H1 (cell line): ENCODE data around the gene ELL. TPM values are rescaled to one million over a fixed set of nuclear protein-coding genes. Genes with fewer than 3 reads are reported as not detected.

Experiments used
- ASH2L ChIP-seq: fragments of 200-600, 300-600 bp; sonication (generic); IDR thresholded peaks from one replicate; pipeline ENCODE4 v1.7.1; 2017; ENCODE audit warnings: low read length
- EP300 ChIP-seq, 2 experiments: IDR thresholded peaks; 1 replicate in 1 of 2; 2 replicates in 1 of 2; pipeline ENCODE4 v1.6.1; 2011 to 2012; ENCODE audit warnings: low read depth in 2 of 2, low read length in 2 of 2, mild to moderate bottlenecking in 2 of 2, borderline replicate concordance in 1 of 2, inconsistent platforms in 1 of 2, moderate library complexity in 1 of 2
- HDAC2 ChIP-seq, 2 experiments: fragments of 300-600 bp in 1 of 2; sonication (generic) in 1 of 2; IDR thresholded peaks; 2 replicates each; pipeline ENCODE4 v1.6.1; 2011 to 2012; ENCODE audit warnings: low read depth in 2 of 2, low read length in 2 of 2, mild to moderate bottlenecking in 2 of 2, moderate library complexity in 2 of 2, borderline replicate concordance in 1 of 2, inconsistent platforms in 1 of 2
- SRF ChIP-seq: IDR thresholded peaks from 2 replicates; pipeline ENCODE4 v1.6.1; 2011; ENCODE audit warnings: mild to moderate bottlenecking, low read depth, low read length, moderate library complexity
- TAF7 ChIP-seq: optimal IDR thresholded peaks from 2 replicates; pipeline ENCODE3; 2011; ENCODE audit warnings: low read depth, mild to moderate bottlenecking, inconsistent platforms, low read length, moderate library complexity, borderline replicate concordance
- TCF12 ChIP-seq: IDR thresholded peaks from 2 replicates; pipeline ENCODE4 v1.6.1; 2011; ENCODE audit warnings: low read depth, mild to moderate bottlenecking, low read length
- YY1 ChIP-seq: IDR thresholded peaks from 2 replicates; pipeline ENCODE4 v1.6.1; 2011; ENCODE audit warnings: low read depth, mild to moderate bottlenecking, low read length
- polyA plus RNA-seq, 7 experiments: library from polyadenylated mRNA; depleted of rRNA in 3 of 7; stranded (reverse) in 5 of 7; unstranded in 2 of 7; fragments of >200 nt in 5 of 7; fragments of 200-250 nt in 2 of 7; gene quantifications; 1 replicate in 5 of 7; 2 replicates in 1 of 7; 4 replicates in 1 of 7; pipeline versions ENCODE4 v1.2.1 to v1.2.3, GENCODE V29; 2011 to 2013; ENCODE audit warnings: missing spikeins in 2 of 7, mixed read lengths in 2 of 7
- total RNA-seq: library from RNA; stranded (reverse); fragmentation: NEBNext Ultra II Directional; extraction: Animal tissue kit (Norgen Biotek cat#: 25700); gene quantifications from 2 replicates; pipeline ENCODE4 v1.2.1, GENCODE V29; 2021

Gene ELL
- total and polyA plus RNA-seq, 2 of the 8 experiments (the other 6 are each of a cell fraction or from before 2014, with no cell fraction given), result 5.2 to 10.5 TPM

DNA sequence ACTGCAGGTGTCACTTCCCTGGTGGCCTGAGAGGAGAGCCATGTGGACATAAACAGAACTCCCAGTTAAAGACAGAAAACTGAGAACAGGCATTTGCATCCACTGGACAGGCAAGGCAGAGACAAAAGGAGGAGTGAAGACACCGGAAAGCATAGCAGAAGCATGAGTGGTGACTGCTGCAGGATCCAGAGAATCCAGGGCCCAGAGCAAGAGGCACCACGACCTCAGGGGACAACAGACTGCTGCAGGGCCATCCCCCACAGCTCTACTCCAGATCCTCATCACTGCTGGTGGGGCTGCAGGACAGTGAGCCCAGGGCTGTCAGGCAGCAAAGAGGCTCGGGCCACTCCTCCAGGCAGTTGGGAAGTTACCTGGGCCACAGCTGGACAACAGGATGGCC, 69.5 kb downstream of the ELL start (continued):
- no peak for TF ChIP-seq HDAC2 (IDR thresholded peaks at IDR 0.05; ENCODE audit: borderline replicate concordance in 1 of 2, low read depth in 2 of 2, low read length in 2 of 2)
- TF ChIP-seq EP300 (IDR thresholded peaks at IDR 0.05; ENCODE audit: borderline replicate concordance in 1 of 2, low read depth in 2 of 2, low read length in 2 of 2), result no peak
- no peak for TF ChIP-seq ASH2L
- TF ChIP-seq YY1, result no peak
- TF ChIP-seq TAF7, result no peak
- no peak for TF ChIP-seq TCF12
- TF ChIP-seq SRF, result no peak
- TF ChIP-seq, all 59 proteins: peak for 0
